HG03175 (cell line): Measurements from ENCODE around the gene ADAMTS17.

Experiments
- ATAC-seq: cut with Tn5 transposase; IDR thresholded peaks from one replicate; pipeline ENCODE4 v1.9.1; 2021; ENCODE audit warnings: mild to moderate bottlenecking, moderate library complexity; ENCODE audit not compliant: unreplicated experiment

The ADAMTS17 gene

GRCh38 chr15:100311154-100311625, 30.6 kb downstream of the ADAMTS17 start:
- ATAC-seq: no peak

GRCh38 chr15:100310513-100311153, 31.1 kb downstream of the ADAMTS17 start:
- ATAC-seq: no peak

GRCh38 chr15:100310041-100310405, 31.8 kb downstream of the ADAMTS17 start:
- ATAC-seq: no peak

GRCh38 chr15:100309109-100310040, 32.4 kb downstream of the ADAMTS17 start:
- ATAC-seq: no peak

- no peak for ATAC-seq
Observed at GRCh38 chr15:100308608-100309007, 33.2 kb downstream of the ADAMTS17 start.

GRCh38 chr15:100308213-100308600, 33.6 kb downstream of the ADAMTS17 start:
- no peak for ATAC-seq

- no peak for ATAC-seq
Observed at GRCh38 chr15:100307241-100308212, 34.2 kb downstream of the ADAMTS17 start.

GRCh38 chr15:100306098-100306497, 35.7 kb downstream of the ADAMTS17 start:
- no peak for ATAC-seq

GRCh38 chr15:100301910-100302431, 39.8 kb downstream of the ADAMTS17 start:
- no peak for ATAC-seq

GRCh38 chr15:100298257-100298656, 43.5 kb downstream of the ADAMTS17 start:
- no peak for ATAC-seq

GRCh38 chr15:100297812-100298211, 44.0 kb downstream of the ADAMTS17 start:
- no peak for ATAC-seq

- no peak for ATAC-seq
Observed at GRCh38 chr15:100295939-100296565, 45.7 kb downstream of the ADAMTS17 start.

- no peak for ATAC-seq
Observed at GRCh38 chr15:100292010-100292409, 49.8 kb downstream of the ADAMTS17 start.

GRCh38 chr15:100291106-100291505, 50.7 kb downstream of the ADAMTS17 start:
- no peak for ATAC-seq

GRCh38 chr15:100285641-100286295, 56.0 kb downstream of the ADAMTS17 start:
- ATAC-seq: no peak

GRCh38 chr15:100284701-100285100, 57.1 kb downstream of the ADAMTS17 start:
- ATAC-seq: no peak

- ATAC-seq: no peak
Observed at GRCh38 chr15:100284191-100284590, 57.6 kb downstream of the ADAMTS17 start.

GRCh38 chr15:100281096-100281917, 60.5 kb downstream of the ADAMTS17 start:
- no peak for ATAC-seq

- ATAC-seq: no peak
Observed at GRCh38 chr15:100279849-100280248, 61.9 kb downstream of the ADAMTS17 start.
